ENCODE results near the gene MICAL3. TPM values are rescaled to one million over a fixed set of nuclear protein-coding genes. Genes with fewer than 3 reads are reported as not detected.

MICAL3 gene
- polyA plus RNA-seq, 3 donors: 0.23 to 0.84 TPM; not detected in 1

DNA sequence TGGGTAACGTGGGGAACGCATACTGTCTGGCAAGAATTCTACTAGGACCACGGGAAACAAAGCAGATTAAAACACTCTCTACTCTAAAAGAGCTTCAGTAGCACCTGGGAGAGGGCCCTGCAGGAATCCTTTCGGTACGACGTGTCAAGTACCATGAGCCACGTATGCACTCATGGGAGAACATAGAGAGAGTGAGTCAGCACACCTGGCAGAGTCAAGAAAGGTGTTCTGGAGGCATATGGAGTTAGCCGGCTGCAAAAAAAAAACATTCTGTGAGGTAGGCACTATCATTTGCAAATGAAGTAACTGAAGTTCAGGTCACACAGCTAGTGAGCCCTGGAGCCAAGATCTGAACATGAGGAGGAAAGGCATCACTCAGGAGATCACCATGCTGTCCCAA is 179.0 kb downstream of the MICAL3 start:
- H3K4me1 Mint-ChIP-seq: peaks cover 5% of the 10 kb centered on the region
- H3K4me3 Mint-ChIP-seq: no peak overlapping the region
- Histone ChIP-seq H2AFZ (ENCODE audit: insufficient read depth, low read depth, low read length, poor library complexity, severe bottlenecking) (no peak overlapping the region), H3K79me2 (ENCODE audit: insufficient read depth, low read length) (no peaks in the 10 kb centered on the region), H3K36me3 (replicated peaks in 1 of 2; ENCODE audit: control insufficient read depth in 1 of 2, insufficient read depth in 2 of 2, low read length in 2 of 2) (no peaks in the 10 kb centered on the region), H3K4me2 (replicated peaks; ENCODE audit: extremely low read depth, low read length, poor library complexity, severe bottlenecking) (no peak overlapping the region), H3K9ac (ENCODE audit: insufficient read depth, low read length, poor library complexity, severe bottlenecking) (no peak overlapping the region), H3K4me1 (ENCODE audit: control insufficient read depth in 1 of 2, insufficient read depth in 2 of 2, low read length in 2 of 2) (no peaks in the 10 kb centered on the region), H3K27ac (ENCODE audit: low read depth in 1 of 2, low read length in 2 of 2) (no peak overlapping the region), H3K4me3 (replicated peaks in 1 of 3; ENCODE audit: low read depth in 2 of 3, low read length in 3 of 3) (no peak overlapping the region), H3K9me3 (replicated peaks in 1 of 2; ENCODE audit: control insufficient read depth in 1 of 2, insufficient read depth in 1 of 2, low read length in 2 of 2) (no peaks in the 10 kb centered on the region), H3K27me3 (ENCODE audit: control insufficient read depth in 2 of 2, insufficient read depth in 2 of 2, low read length in 2 of 2) (no peaks in the 10 kb centered on the region), H4K20me1 (ENCODE audit: insufficient read depth, low read length) (no peaks in the 10 kb centered on the region)
- intact Hi-C loops (cut with micrococcal nuclease): no loop called here
- no peaks in the 10 kb centered on the region for H3K9me3 Mint-ChIP-seq
- DNase-seq: no peak
- H3K27ac Mint-ChIP-seq: no peak overlapping the region
- 98% methylated on average over 5 of the region's 8 CpGs for WGBS (ENCODE audit: insufficient coverage)
- TF ChIP-seq CTCF (IDR thresholded peaks at IDR 0.05): no peak
- no peaks in the 10 kb centered on the region for H3K27me3 Mint-ChIP-seq (ENCODE audit: low read depth in 3 of 3)
- H3K36me3 Mint-ChIP-seq: peaks cover 0 to 2% of the 10 kb centered on the region in 2 donors

DNA sequence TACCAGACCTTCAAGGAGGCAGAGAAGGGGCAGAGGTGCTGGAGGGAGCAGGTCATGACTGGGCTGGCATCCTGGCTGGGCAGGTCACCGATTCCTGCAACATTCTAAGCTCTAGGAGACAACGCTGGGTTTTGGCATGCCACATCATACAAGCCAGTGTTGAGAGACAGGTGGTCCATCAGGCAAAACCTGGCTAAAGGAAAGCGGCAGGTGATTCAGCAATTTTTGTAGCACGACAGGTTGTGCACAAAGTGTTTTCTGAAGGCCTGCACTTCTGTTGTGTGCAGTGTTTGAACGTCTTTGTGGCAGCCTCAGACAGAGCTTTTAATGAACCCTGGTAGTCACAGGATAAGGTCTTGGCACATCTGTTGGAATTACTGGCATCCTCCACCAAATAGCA is 180.2 kb downstream of the MICAL3 start:
- Histone ChIP-seq H3K27me3 (ENCODE audit: control insufficient read depth in 2 of 2, insufficient read depth in 2 of 2, low read length in 2 of 2) (no peaks in the 10 kb centered on the region), H3K4me2 (replicated peaks; ENCODE audit: extremely low read depth, low read length, poor library complexity, severe bottlenecking) (no peak overlapping the region), H2AFZ (ENCODE audit: insufficient read depth, low read depth, low read length, poor library complexity, severe bottlenecking) (no peak overlapping the region), H3K4me3 (replicated peaks in 1 of 3; ENCODE audit: low read depth in 2 of 3, low read length in 3 of 3) (no peak overlapping the region), H3K36me3 (replicated peaks in 1 of 2; ENCODE audit: control insufficient read depth in 1 of 2, insufficient read depth in 2 of 2, low read length in 2 of 2) (no peaks in the 10 kb centered on the region), H4K20me1 (ENCODE audit: insufficient read depth, low read length) (no peaks in the 10 kb centered on the region), H3K79me2 (ENCODE audit: insufficient read depth, low read length) (no peaks in the 10 kb centered on the region), H3K9ac (ENCODE audit: insufficient read depth, low read length, poor library complexity, severe bottlenecking) (no peak overlapping the region), H3K27ac (ENCODE audit: low read depth in 1 of 2, low read length in 2 of 2) (no peak overlapping the region), H3K9me3 (replicated peaks in 1 of 2; ENCODE audit: control insufficient read depth in 1 of 2, insufficient read depth in 1 of 2, low read length in 2 of 2) (no peaks in the 10 kb centered on the region), H3K4me1 (ENCODE audit: control insufficient read depth in 1 of 2, insufficient read depth in 2 of 2, low read length in 2 of 2) (no peaks in the 10 kb centered on the region)
- Mint-ChIP-seq H3K4me1 (peaks cover 5% of the 10 kb centered on the region), H3K27me3 (ENCODE audit: low read depth in 3 of 3) (no peaks in the 10 kb centered on the region), H3K9me3 (no peaks in the 10 kb centered on the region), H3K4me3 (no peak overlapping the region), H3K36me3 (peaks cover 0 to 2% of the 10 kb centered on the region in 2 donors), H3K27ac (no peak overlapping the region)
- intact Hi-C loops (cut with micrococcal nuclease): no loop called here
- DNase-seq: no peak
- 92% methylated on average over 5 of the region's 5 CpGs for WGBS (ENCODE audit: insufficient coverage)
- no peak for TF ChIP-seq CTCF (IDR thresholded peaks at IDR 0.05)

Measured in CD14-positive monocyte (primary cell).